Activated naive CD4-positive, alpha-beta T cell treated with anti-CD3 and anti-CD28 coated beads, Interleukin-2, amount 10 ng/mL, durations not matched to agents 7 days and 5 days (primary cell): ENCODE data around the gene NFE2.
"Not testable (repeated sequence)": the region's sequence is repeated elsewhere in the genome, so short reads cannot be mapped to it uniquely, and the experiment has no call there.

Experiments used
- CTCF ChIA-PET: fragments of 350-600 bp; sonication (Branson Sonifier 250); formaldehyde crosslinking; loops from one replicate; lab custom pipeline; 2021; ENCODE audit warnings: antibody characterized with exemption; lab: Charles Lee
- DNase-seq: peaks from one replicate; pipeline ENCODE4 v3.0.0-alpha.2; 2020
- H3K27ac Mint-ChIP-seq: one replicate; pipeline ENCODE4 v1.8.0; 2021; ENCODE audit warnings: mild to moderate bottlenecking, moderate library complexity, mixed read lengths
- H3K27me3 Mint-ChIP-seq: one replicate; pipeline ENCODE4 v1.8.0; 2021; ENCODE audit warnings: mild to moderate bottlenecking, mixed read lengths
- H3K36me3 Mint-ChIP-seq: one replicate; pipeline ENCODE4 v1.8.0; 2021; ENCODE audit warnings: mixed read lengths
- H3K4me1 Mint-ChIP-seq: one replicate; pipeline ENCODE4 v1.8.0; 2021; ENCODE audit warnings: mixed read lengths
- H3K4me3 Mint-ChIP-seq: one replicate; pipeline ENCODE4 v1.8.0; 2021; ENCODE audit warnings: mild to moderate bottlenecking, moderate library complexity, mixed read lengths
- H3K9me3 Mint-ChIP-seq: one replicate; pipeline ENCODE4 v1.8.0; 2021; ENCODE audit warnings: mixed read lengths

Gene NFE2

GRCh38 chr12:54284070-54284780 lies 16.6 kb downstream of the NFE2 start:
- H3K36me3 Mint-ChIP-seq = peaks cover 32% of the 10 kb centered on the region
- H3K4me3 Mint-ChIP-seq, H3K9me3 Mint-ChIP-seq, H3K27me3 Mint-ChIP-seq, DNase-seq: not testable (repeated sequence)
- CTCF ChIA-PET = interaction anchor here (0.9 to 2.3 kb wide), 7 partner anchors 8 to 76 kb away, joined by 3 to 10 read pairs (median 4); no protein-coding TSS in a partner anchor
- H3K27ac Mint-ChIP-seq = peak overlapping the region; percentile 42
- H3K4me1 Mint-ChIP-seq = peaks cover 57% of the 10 kb centered on the region

DNA sequence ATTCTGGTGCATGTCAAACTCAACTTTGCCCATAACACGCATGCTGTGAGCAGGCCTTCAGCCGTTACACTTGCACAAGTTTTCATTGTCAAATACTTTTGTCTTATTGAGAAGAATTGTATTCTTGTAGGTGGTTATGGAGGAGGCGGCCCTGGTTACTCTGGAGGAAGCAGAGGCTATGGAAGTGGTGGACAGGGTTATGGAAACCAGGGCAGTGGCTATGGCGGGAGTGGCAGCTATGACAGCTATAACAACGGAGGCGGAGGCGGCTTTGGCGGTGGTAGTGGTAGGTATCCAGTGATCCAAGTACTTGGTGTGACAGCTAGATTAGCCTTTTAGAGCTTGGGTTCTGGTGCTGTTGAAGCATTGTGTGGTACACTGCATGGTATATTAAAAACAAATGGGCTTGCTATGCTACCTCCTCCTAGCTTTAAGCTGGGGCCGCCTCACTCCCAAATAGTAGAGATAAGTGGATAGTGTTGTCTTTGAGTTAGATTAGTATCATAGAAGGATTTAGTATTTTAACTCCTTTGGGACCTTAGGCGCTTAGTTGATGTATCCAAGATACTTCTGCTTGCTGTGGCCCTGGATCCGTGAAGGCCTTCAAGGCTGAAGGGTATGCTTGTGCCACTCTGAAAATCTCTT lies 17.7 kb downstream of the NFE2 start:
- CTCF ChIA-PET = interaction anchor here (0.6 to 2.0 kb wide), 6 partner anchors 9 to 69 kb away, joined by 3 to 10 read pairs (median 4); no protein-coding TSS in a partner anchor
- peaks cover 67% of the 10 kb centered on the region for H3K4me1 Mint-ChIP-seq
- no peak overlapping the region for H3K4me3 Mint-ChIP-seq
- peaks cover 36% of the 10 kb centered on the region for H3K36me3 Mint-ChIP-seq
- no peaks in the 10 kb centered on the region for H3K27me3 Mint-ChIP-seq
- peak; percentile 39 for DNase-seq
- no peaks in the 10 kb centered on the region for H3K9me3 Mint-ChIP-seq
- H3K27ac Mint-ChIP-seq = no peak overlapping the region

DNA sequence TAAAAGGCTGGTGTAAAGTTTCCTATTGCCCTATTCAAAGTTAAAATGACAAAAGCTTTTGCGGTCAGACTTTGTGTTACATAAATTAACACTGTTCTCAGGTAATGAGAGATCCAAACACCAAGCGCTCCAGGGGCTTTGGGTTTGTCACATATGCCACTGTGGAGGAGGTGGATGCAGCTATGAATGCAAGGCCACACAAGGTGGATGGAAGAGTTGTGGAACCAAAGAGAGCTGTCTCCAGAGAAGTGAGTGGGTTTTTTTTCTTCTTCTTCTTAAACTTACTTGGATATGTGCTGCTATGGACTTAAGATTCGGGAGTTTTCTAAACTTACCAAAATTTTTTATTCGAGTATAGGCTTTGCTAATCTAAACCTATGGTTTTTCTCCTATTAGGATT lies 19.1 kb downstream of the NFE2 start:
- Mint-ChIP-seq H3K4me1 (peaks cover 68% of the 10 kb centered on the region), H3K36me3 (peaks cover 30% of the 10 kb centered on the region)
- CTCF ChIA-PET = interaction anchor here (0.8 to 1.1 kb wide), 2 partner anchors 12 to 78 kb away, joined by 3 read pairs; no protein-coding TSS in a partner anchor
- not testable (repeated sequence) for H3K27ac Mint-ChIP-seq, H3K9me3 Mint-ChIP-seq, DNase-seq, H3K4me3 Mint-ChIP-seq, H3K27me3 Mint-ChIP-seq

GRCh38 chr12:54281261-54281638 lies 19.6 kb downstream of the NFE2 start:
- CTCF ChIA-PET = interaction anchor here (0.8 to 1.1 kb wide), 2 partner anchors 13 to 78 kb away, joined by 3 read pairs; no protein-coding TSS in a partner anchor
- not testable (repeated sequence) for H3K27me3 Mint-ChIP-seq, H3K9me3 Mint-ChIP-seq, H3K27ac Mint-ChIP-seq, H3K4me3 Mint-ChIP-seq, DNase-seq
- Mint-ChIP-seq H3K4me1 (peaks cover 69% of the 10 kb centered on the region), H3K36me3 (peaks cover 30% of the 10 kb centered on the region)

DNA sequence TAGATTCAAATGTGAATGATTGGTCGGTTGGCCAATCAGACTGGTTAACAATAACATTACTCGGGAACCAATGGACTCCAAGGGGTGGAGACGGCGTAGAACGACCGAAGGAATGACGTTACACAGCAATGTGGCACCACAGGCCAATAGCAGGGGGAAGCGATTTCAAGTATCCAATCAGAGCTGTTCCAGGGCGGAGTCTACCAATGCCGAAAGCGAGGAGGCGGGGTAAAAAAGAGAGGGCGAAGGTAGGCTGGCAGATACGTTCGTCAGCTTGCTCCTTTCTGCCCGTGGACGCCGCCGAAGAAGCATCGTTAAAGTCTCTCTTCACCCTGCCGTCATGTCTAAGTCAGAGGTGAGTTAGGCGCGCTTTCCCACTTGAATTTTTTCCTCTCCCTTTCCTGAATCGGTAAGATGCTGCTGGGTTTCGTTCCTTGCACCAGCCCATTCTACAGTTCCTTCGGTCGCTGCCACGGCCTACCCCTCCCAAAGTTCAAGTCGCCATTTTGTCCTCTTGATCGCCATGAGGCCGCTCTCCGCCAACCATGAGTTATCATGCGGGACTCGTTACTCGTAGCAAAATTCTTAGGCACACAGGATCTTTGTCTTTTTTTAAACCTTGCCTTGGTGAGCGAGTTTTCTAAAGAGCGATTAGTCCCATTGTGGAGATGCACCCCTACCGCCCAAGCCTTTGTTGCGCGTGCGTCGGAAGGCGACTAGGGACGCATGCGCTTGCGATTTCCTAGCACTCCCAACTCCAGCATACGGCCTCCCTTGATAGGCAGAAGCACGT lies 20.2 kb downstream of the NFE2 start, which contains the start of gene HNRNPA1:
Gene HNRNPA1 (plus strand): TSS at position 259 of the 793 bp plus-strand sequence. CDS start 82 bp downstream, at position 341.
- no peak within 1 kb of the TSS for H3K4me3 Mint-ChIP-seq
- peak; percentile 97 for DNase-seq
- peaks cover 69% of the 10 kb centered on the region for H3K4me1 Mint-ChIP-seq
- H3K27ac Mint-ChIP-seq = no peak within 1 kb of the TSS
- no peaks in the 10 kb centered on the region for H3K27me3 Mint-ChIP-seq
- H3K9me3 Mint-ChIP-seq = no peaks in the 10 kb centered on the region
- peaks cover 27% of the 10 kb centered on the region for H3K36me3 Mint-ChIP-seq
- CTCF ChIA-PET = interaction anchor here (0.8 to 1.6 kb wide), 4 partner anchors 55 to 79 kb away, joined by 3 to 7 read pairs (median 3); no protein-coding TSS in a partner anchor

DNA sequence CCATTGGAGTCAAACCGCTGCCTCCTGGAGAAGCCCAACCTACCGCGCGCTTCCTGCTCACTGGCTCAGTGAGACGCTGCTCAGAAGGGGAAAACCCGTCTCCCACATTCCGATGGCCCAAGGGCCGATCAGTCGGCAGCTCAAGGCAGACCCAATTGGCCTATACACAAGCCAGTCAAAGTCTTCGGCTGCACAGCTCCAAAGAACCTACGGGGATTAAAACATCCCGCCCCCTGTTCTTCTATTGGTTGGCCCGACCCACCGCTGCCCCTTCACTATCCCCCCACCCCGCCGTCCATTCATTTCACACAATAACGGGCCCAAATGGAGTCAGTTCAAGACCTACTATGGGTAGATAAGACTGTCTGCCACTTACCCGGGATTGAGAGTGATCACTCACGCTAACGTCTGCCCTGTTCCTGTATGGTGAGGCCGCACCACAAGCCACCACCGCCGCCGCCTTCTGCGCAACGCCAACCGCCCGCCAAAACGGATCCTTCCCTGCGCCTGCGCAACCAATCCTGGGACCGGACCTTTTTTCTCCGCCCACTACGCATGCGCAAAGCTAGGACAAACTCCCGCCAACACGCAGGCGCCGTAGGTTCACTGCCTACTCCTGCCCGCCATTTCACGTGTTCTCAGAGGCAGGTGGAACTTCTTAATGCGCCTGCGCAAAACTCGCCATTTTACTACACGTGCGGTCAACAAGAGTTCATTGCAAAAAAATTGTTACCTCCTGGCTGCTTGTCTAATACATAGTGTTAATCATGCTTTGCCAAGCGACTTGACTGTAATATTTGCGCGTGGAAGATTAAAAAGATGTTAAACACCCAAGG lies 21.0 kb downstream of the NFE2 start, which contains the start of gene CBX5:
Gene CBX5 (minus strand): TSS at position 491 of the 836 bp plus-strand sequence. CDS start 22,472 bp downstream, outside the sequence.
- CTCF ChIA-PET = interaction anchor here (0.5 to 1.6 kb wide), 5 partner anchors 14 to 240 kb away, joined by 3 to 7 read pairs (median 3); no protein-coding TSS in a partner anchor
- Mint-ChIP-seq H3K9me3 (no peaks in the 10 kb centered on the region), H3K4me1 (peaks cover 67% of the 10 kb centered on the region), H3K27ac (no peak within 1 kb of the TSS), H3K27me3 (no peaks in the 10 kb centered on the region), H3K36me3 (peaks cover 22% of the 10 kb centered on the region), H3K4me3 (no peak within 1 kb of the TSS)
- peak; percentile 100 for DNase-seq

DNA sequence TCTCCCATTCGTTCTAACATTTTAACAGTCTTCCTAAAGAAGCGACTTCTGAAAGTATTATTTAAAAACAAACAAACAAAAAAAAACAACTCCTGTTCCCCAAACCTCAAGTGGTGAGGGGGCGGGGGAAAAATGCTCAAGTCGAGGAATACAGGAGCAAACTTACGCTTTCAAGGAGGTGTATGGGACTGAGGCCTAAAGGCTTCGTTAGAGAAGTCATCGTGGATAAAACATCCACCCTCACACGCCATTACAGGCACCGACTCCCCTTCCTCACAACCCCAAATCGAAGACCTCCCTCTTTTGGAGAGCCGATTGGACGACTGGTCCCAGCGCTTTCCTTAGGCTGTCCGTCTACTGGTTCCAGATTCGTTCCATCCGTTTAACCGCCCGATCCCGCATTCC lies 21.6 kb downstream of the NFE2 start:
- H3K4me1 Mint-ChIP-seq = peaks cover 61% of the 10 kb centered on the region

DNA sequence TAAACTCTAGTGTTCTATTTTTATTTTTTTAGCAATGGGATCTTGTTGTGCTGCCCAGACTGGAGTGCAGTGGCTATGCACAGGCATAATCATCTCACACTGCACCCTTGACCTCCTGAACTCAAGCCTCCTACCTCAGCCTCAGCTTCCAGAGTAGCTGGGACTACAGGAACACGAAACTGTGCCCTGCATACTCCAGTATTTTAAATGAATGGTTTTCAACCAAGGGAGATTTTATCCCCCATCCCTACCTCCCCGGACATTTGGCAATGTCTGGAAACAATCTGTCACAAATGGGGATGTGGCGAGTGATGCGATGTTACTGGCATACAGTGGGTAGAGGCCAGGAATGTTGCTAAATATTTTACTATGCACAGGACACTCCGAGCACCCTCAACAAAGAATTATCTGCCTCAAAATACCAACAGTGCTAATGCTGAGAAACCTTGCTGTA lies 23.0 kb downstream of the NFE2 start:
- CTCF ChIA-PET = no interaction called here
- Mint-ChIP-seq H3K27me3 (no peaks in the 10 kb centered on the region), H3K9me3 (no peaks in the 10 kb centered on the region), H3K4me1 (peaks cover 50% of the 10 kb centered on the region), H3K27ac (no peak overlapping the region), H3K36me3 (peaks cover 35% of the 10 kb centered on the region), H3K4me3 (no peak overlapping the region)
- DNase-seq = no peak

More for the DNA sequence above, 21.6 kb downstream of the NFE2 start:
- DNase-seq = no peak
- CTCF ChIA-PET = interaction anchor here (0.5 to 1.6 kb wide), 4 partner anchors 14 to 241 kb away, joined by 3 to 7 read pairs (median 3); no protein-coding TSS in a partner anchor
- Mint-ChIP-seq H3K27ac (no peak overlapping the region), H3K27me3 (no peaks in the 10 kb centered on the region), H3K4me3 (no peak overlapping the region), H3K9me3 (no peaks in the 10 kb centered on the region), H3K36me3 (peaks cover 24% of the 10 kb centered on the region)

- CTCF ChIA-PET = interaction anchor here (0.6 to 1.3 kb wide), 2 partner anchors 59 to 187 kb away, joined by 3 read pairs; no protein-coding TSS in a partner anchor
- DNase-seq = no peak
- H3K27ac Mint-ChIP-seq = no peak overlapping the region
- H3K4me1 Mint-ChIP-seq = peaks cover 48% of the 10 kb centered on the region
- no peaks in the 10 kb centered on the region for H3K9me3 Mint-ChIP-seq
- H3K36me3 Mint-ChIP-seq = peaks cover 46% of the 10 kb centered on the region
- H3K4me3 Mint-ChIP-seq = no peak overlapping the region
- H3K27me3 Mint-ChIP-seq = no peaks in the 10 kb centered on the region
Observed at GRCh38 chr12:54276368-54276767, 24.4 kb downstream of the NFE2 start.

DNA sequence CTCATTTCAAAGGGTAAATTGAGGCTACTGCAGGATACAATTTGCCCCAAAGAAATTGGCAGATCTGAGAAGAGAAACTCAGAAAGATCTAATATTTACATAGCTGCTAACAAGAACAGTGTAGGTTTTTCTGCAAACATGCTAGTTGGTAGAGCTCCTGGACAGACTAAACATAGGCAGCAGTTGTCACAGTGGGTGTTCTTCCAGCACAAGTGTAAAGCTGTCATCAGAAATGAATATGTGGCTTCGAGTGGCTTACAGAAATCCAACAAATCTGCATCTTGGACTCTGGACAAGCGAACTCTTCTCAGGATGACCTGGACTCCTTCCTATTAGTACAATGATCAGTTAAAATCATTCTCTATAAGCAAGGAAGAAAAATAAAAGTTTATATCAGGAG lies 26.8 kb downstream of the NFE2 start:
- Mint-ChIP-seq H3K36me3 (peaks cover 52% of the 10 kb centered on the region), H3K27ac (no peak overlapping the region), H3K4me3 (no peak overlapping the region), H3K9me3 (no peaks in the 10 kb centered on the region), H3K4me1 (peaks cover 59% of the 10 kb centered on the region), H3K27me3 (no peaks in the 10 kb centered on the region)
- DNase-seq = no peak
- CTCF ChIA-PET = interaction anchor here (0.7 to 2.8 kb wide), 3 partner anchors 20 to 45 kb away, joined by 3 to 13 read pairs (median 3); no protein-coding TSS in a partner anchor

DNA sequence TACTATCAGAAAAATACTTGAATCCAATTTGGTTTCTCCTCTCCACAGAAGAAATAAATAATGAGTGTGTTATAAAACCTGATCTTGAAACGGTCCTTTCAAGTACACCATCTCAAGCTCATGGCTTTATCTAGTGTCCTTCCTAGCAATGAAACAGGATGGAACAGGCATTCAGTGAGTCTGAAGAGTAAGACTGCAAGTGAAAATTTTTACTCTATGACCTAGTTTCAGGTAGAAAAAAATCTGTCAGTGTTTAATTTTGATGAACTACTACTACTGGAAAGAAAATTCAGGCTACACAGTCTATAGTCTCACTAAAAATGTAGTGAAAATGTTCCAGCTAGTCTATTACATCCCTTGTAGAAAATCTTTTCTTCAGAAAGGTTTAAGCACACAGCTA lies 28.6 kb downstream of the NFE2 start:
- DNase-seq = no peak
- Mint-ChIP-seq H3K36me3 (peaks cover 47% of the 10 kb centered on the region), H3K4me1 (peaks cover 48% of the 10 kb centered on the region), H3K27ac (no peak overlapping the region), H3K9me3 (no peaks in the 10 kb centered on the region), H3K4me3 (no peak overlapping the region), H3K27me3 (no peaks in the 10 kb centered on the region)
- CTCF ChIA-PET = interaction anchor here (0.9 to 2.8 kb wide), 2 partner anchors 10 to 22 kb away, joined by 3 to 13 read pairs; no protein-coding TSS in a partner anchor

DNA sequence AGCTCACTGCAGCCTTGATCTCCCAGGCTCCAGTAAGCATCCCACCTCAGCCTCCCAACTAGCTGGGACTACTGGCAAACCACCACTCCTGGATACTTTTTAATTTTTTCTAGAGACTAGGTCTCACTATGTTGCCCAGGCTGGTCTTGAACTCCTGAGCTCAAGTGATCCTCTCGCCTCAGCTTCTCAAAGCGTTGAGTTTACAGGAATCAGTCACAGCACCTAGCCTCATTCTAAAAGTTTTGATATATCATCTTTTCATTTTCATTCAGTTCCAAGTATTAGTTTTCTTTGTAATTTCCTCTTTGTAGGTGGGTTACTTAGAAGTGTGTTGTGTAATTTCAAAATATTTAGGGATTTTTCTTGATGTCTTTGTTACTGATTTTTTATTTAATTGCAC lies 30.5 kb downstream of the NFE2 start:
- H3K4me1 Mint-ChIP-seq = peaks cover 33% of the 10 kb centered on the region
- H3K27me3 Mint-ChIP-seq = no peaks in the 10 kb centered on the region
- CTCF ChIA-PET = interaction anchor here (0.9 kb wide), 1 partner anchor 93 kb away, joined by 3 read pairs; no protein-coding TSS in a partner anchor
- DNase-seq = no peak
- H3K27ac Mint-ChIP-seq = peak overlapping the region; percentile 24
- H3K4me3 Mint-ChIP-seq = no peak overlapping the region
- no peaks in the 10 kb centered on the region for H3K9me3 Mint-ChIP-seq
- H3K36me3 Mint-ChIP-seq = peaks cover 47% of the 10 kb centered on the region

- CTCF ChIA-PET = no interaction called here
- H3K36me3 Mint-ChIP-seq = peaks cover 31% of the 10 kb centered on the region
- no peaks in the 10 kb centered on the region for H3K9me3 Mint-ChIP-seq
- peaks cover 20% of the 10 kb centered on the region for H3K4me1 Mint-ChIP-seq
- no peak for DNase-seq
- no peak overlapping the region for H3K4me3 Mint-ChIP-seq
- H3K27ac Mint-ChIP-seq = no peak overlapping the region
- H3K27me3 Mint-ChIP-seq = no peaks in the 10 kb centered on the region
Observed at GRCh38 chr12:54266852-54267251, 34.0 kb downstream of the NFE2 start.
